ENCODE results near the gene RAB4A.

- TF ChIP-seq CTCF (IDR thresholded peaks at IDR 0.05; ENCODE audit: poor library complexity, severe bottlenecking) = no peak
- TF ChIP-seq POLR2AphosphoS5 (IDR thresholded peaks at IDR 0.05) = no peak
Measured at GRCh38 chr1:229226796-229227195, 44.1 kb upstream of the RAB4A start.

Data from neural cell (in vitro differentiated cells).